NCI-H82 treated with DMSO at 0.1 percent for 48 hours (cell line): ENCODE data around the gene HEY2.

Source experiments
- DNase-seq: peaks from one replicate; lab custom pipeline; 2025; ENCODE audit not compliant: unreplicated experiment; lab: John Stamatoyannopoulos, UW

The HEY2 gene

GRCh38 chr6:125742464-125743120 lies 6.8 kb upstream of the HEY2 start:
- DNase-seq: no peak

- no peak for DNase-seq
These were observed 5.8 kb upstream of the HEY2 start for GRCh38 chr6:125743604-125744003.

GRCh38 chr6:125745281-125746018 lies 4.0 kb upstream of the HEY2 start:
- no peak for DNase-seq

GRCh38 chr6:125746019-125746414 lies 3.4 kb upstream of the HEY2 start:
- no peak for DNase-seq

- DNase-seq: peak; percentile 82
These were observed 2.5 kb upstream of the HEY2 start for GRCh38 chr6:125746731-125747588.

GRCh38 chr6:125747589-125748405 lies 1.6 kb upstream of the HEY2 start:
- DNase-seq: peak; percentile 40

- DNase-seq: no peak
These were observed 843 bp upstream of the HEY2 start for GRCh38 chr6:125748406-125749172.

- peak; percentile 63 for DNase-seq
These were observed 646 bp downstream of the HEY2 start for GRCh38 chr6:125749865-125750691.

GRCh38 chr6:125750692-125751333 lies 1.4 kb downstream of the HEY2 start:
- DNase-seq: no peak

GRCh38 chr6:125751334-125751916 lies 2.0 kb downstream of the HEY2 start:
- DNase-seq: no peak

GRCh38 chr6:125752773-125753172 lies 3.3 kb downstream of the HEY2 start:
- DNase-seq: no peak

- no peak for DNase-seq
These were observed 3.9 kb downstream of the HEY2 start for GRCh38 chr6:125753218-125753936.

- no peak for DNase-seq
These were observed 4.5 kb downstream of the HEY2 start for GRCh38 chr6:125753937-125754259.

GRCh38 chr6:125754566-125754965 lies 5.1 kb downstream of the HEY2 start:
- DNase-seq: no peak

GRCh38 chr6:125759184-125759902 lies 9.9 kb downstream of the HEY2 start:
- no peak for DNase-seq

- DNase-seq: no peak
These were observed 10.6 kb downstream of the HEY2 start for GRCh38 chr6:125759959-125760457.

- DNase-seq: no peak
These were observed 14.8 kb downstream of the HEY2 start for GRCh38 chr6:125764121-125764671.
